OCI-LY7 (cell line): ENCODE data around the gene MAMSTR. TPM values are rescaled to one million over a fixed set of nuclear protein-coding genes. Genes with fewer than 3 reads are reported as not detected.

Experiments
- BruUV-seq: library from RNA; stranded (reverse); fragments of 400-500 nt; replicated peaks from 2 replicates; lab custom pipeline; 2021; lab: Mats Ljungman, UMichigan
- CTCF ChIA-PET: fragments of 300-600 bp; sonication (Branson Sonifier 250); formaldehyde crosslinking; loops from one replicate; lab custom pipeline; 2022; ENCODE audit warnings: antibody characterized with exemption; ENCODE audit not compliant: unreplicated experiment; lab: Charles Lee
- POLR2A ChIA-PET: fragments of 300-600 bp; sonication (Branson Sonifier 250); formaldehyde crosslinking; loops from one replicate; lab custom pipeline; 2022; ENCODE audit warnings: antibody characterized with exemption; lab: Charles Lee
- DNase-seq: peaks from one replicate; pipeline ENCODE4 v3.0.0-alpha.2; 2015; ENCODE audit warnings: low spot score
- H2AFZ ChIP-seq: fragments of 200-600 bp; sonication (generic), shearing (Covaris generic); 2 replicates; pipeline ENCODE4 v1.6.1; 2014; ENCODE audit warnings: mild to moderate bottlenecking, antibody characterized with exemption, low read length, moderate library complexity
- H3K27ac ChIP-seq: fragments of 200-600 bp; sonication (generic); 2 replicates; pipeline ENCODE4 v1.5.1; 2014; ENCODE audit warnings: mixed run types, low read depth, mild to moderate bottlenecking, moderate library complexity, low read length, inconsistent platforms; ENCODE audit not compliant: poor library complexity, severe bottlenecking
- H3K36me3 ChIP-seq: fragments of 200-600 bp; sonication (generic); 2 replicates; pipeline ENCODE4 v1.6.1; 2014; ENCODE audit warnings: mild to moderate bottlenecking, antibody characterized with exemption, low read length, moderate library complexity, mixed read lengths; ENCODE audit not compliant: insufficient read depth
- H3K4me1 ChIP-seq: fragments of 200-600 bp; sonication (generic); 2 replicates; pipeline ENCODE4 v1.5.1; 2014; ENCODE audit warnings: mild to moderate bottlenecking, low read length; ENCODE audit not compliant: insufficient read depth, poor library complexity, severe bottlenecking
- H3K4me2 ChIP-seq: fragments of 200-600 bp; sonication (generic); 2 replicates; pipeline ENCODE4 v1.6.1; 2014; ENCODE audit warnings: mild to moderate bottlenecking, low read length
- H3K4me3 ChIP-seq: fragments of 200-600 bp; sonication (generic); 2 replicates; pipeline ENCODE4 v1.5.1; 2014; ENCODE audit warnings: mild to moderate bottlenecking, low read depth, low read length; ENCODE audit not compliant: poor library complexity, severe bottlenecking
- H3K79me2 ChIP-seq: fragments of 200-600 bp; sonication (generic); 2 replicates; pipeline ENCODE4 v1.6.1; 2016; ENCODE audit warnings: low read depth, mild to moderate bottlenecking, low read length, moderate library complexity, mixed read lengths; ENCODE audit not compliant: insufficient read depth
- H3K9me2 ChIP-seq: fragments of 200-600 bp; sonication (generic); 2 replicates; pipeline ENCODE4 v1.6.1; 2016; ENCODE audit warnings: mild to moderate bottlenecking, low read length, mixed read lengths; ENCODE audit not compliant: insufficient read depth
- H3K9me3 ChIP-seq: fragments of 200-600 bp; sonication (generic); 2 replicates; pipeline ENCODE4 v1.6.1; 2014; ENCODE audit warnings: mild to moderate bottlenecking, mixed run types, low read length, mixed read lengths
- H4K20me1 ChIP-seq: fragments of 200-600 bp; sonication (generic); 2 replicates; pipeline ENCODE4 v1.6.1; 2014; ENCODE audit warnings: mild to moderate bottlenecking, antibody characterized with exemption, low read length, moderate library complexity, mixed read lengths; ENCODE audit not compliant: insufficient read depth
- EZH2phosphoT487 ChIP-seq: fragments of 200-600 bp; sonication (generic); IDR thresholded peaks from 2 replicates; pipeline ENCODE4 v1.6.1; 2018; ENCODE audit warnings: low read depth, borderline replicate concordance, mild to moderate bottlenecking, mixed run types, antibody characterized with exemption, low read length, moderate library complexity, mixed read lengths
- intact Hi-C: fragments of 100-400 bp; cut with micrococcal nuclease; formaldehyde crosslinking; loops from one replicate; pipeline ENCODE4 v1.10.0; 2022; ENCODE audit not compliant: unreplicated experiment
- total RNA-seq, 2 experiments: library from RNA; depleted of rRNA in 1 of 2; stranded (reverse); fragments of >200 nt in 1 of 2; shearing (Covaris generic) in 1 of 2; gene quantifications; 2 replicates each; pipeline ENCODE4 v1.2.3, GENCODE V29; 2014 to 2022
- TF ChIP-seq, protein P1 (sequence below): fragments of 200-600 bp; sonication (generic); conservative IDR thresholded peaks from 2 replicates; pipeline ENCODE4 v1.5.1; 2014; ENCODE audit warnings: mild to moderate bottlenecking, antibody characterized with exemption, low read length, moderate library complexity, mixed read lengths

The MAMSTR gene
- total RNA-seq, 2 experiments from 2014 or later: 1.2 TPM

GRCh38 chr19:48731452-48731851 is 11.9 kb upstream of the MAMSTR start:
- BruUV-seq: no TSS peak
- no peak overlapping the region for H2AFZ ChIP-seq
- no peak for DNase-seq
- intact Hi-C loops: no loop called here
- no peak overlapping the region for H3K4me3 ChIP-seq
- CTCF ChIA-PET: no interaction called here
- POLR2A ChIA-PET: no interaction called here
- TF ChIP-seq EZH2phosphoT487: no peak
- TF ChIP-seq, protein P1, sequence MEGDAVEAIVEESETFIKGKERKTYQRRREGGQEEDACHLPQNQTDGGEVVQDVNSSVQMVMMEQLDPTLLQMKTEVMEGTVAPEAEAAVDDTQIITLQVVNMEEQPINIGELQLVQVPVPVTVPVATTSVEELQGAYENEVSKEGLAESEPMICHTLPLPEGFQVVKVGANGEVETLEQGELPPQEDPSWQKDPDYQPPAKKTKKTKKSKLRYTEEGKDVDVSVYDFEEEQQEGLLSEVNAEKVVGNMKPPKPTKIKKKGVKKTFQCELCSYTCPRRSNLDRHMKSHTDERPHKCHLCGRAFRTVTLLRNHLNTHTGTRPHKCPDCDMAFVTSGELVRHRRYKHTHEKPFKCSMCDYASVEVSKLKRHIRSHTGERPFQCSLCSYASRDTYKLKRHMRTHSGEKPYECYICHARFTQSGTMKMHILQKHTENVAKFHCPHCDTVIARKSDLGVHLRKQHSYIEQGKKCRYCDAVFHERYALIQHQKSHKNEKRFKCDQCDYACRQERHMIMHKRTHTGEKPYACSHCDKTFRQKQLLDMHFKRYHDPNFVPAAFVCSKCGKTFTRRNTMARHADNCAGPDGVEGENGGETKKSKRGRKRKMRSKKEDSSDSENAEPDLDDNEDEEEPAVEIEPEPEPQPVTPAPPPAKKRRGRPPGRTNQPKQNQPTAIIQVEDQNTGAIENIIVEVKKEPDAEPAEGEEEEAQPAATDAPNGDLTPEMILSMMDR: no peak
- no peaks in the 10 kb centered on the region for H3K9me3 ChIP-seq
- no peaks in the 10 kb centered on the region for H3K9me2 ChIP-seq
- no peak overlapping the region for H3K4me2 ChIP-seq
- H4K20me1 ChIP-seq: no peaks in the 10 kb centered on the region
- no peak overlapping the region for H3K27ac ChIP-seq
- H3K36me3 ChIP-seq: no peaks in the 10 kb centered on the region
- no peaks in the 10 kb centered on the region for H3K79me2 ChIP-seq
- peaks cover 6% of the 10 kb centered on the region for H3K4me1 ChIP-seq

- POLR2A ChIA-PET: no interaction called here
- Histone ChIP-seq H3K4me1 (peaks cover 22% of the 10 kb centered on the region), H3K27ac (no peak overlapping the region), H3K4me2 (no peak overlapping the region), H3K79me2 (no peaks in the 10 kb centered on the region), H3K9me2 (no peaks in the 10 kb centered on the region), H3K36me3 (no peaks in the 10 kb centered on the region), H3K9me3 (no peaks in the 10 kb centered on the region; the same call in 1 of the 2 replicates), H3K4me3 (no peak overlapping the region), H2AFZ (no peak overlapping the region), H4K20me1 (no peaks in the 10 kb centered on the region)
- TF ChIP-seq, protein P1: no peak
- no peak for TF ChIP-seq EZH2phosphoT487
- BruUV-seq: no TSS peak
- DNase-seq: no peak
- CTCF ChIA-PET: no interaction called here
- intact Hi-C loops: no loop called here
Observed at GRCh38 chr19:48728911-48729664, 9.6 kb upstream of the MAMSTR start.

- Histone ChIP-seq H3K4me1 (peaks cover 22% of the 10 kb centered on the region), H3K4me2 (peak overlapping the region; percentile 29), H3K9me2 (no peaks in the 10 kb centered on the region), H3K4me3 (peak overlapping the region; percentile 28), H3K9me3 (no peaks in the 10 kb centered on the region; the same call in 1 of the 2 replicates), H4K20me1 (no peaks in the 10 kb centered on the region), H3K27ac (peak overlapping the region; percentile 22), H3K79me2 (no peaks in the 10 kb centered on the region), H2AFZ (peak overlapping the region; percentile 92), H3K36me3 (no peaks in the 10 kb centered on the region)
- ChIA-PET POLR2A (interaction anchor here (1.0 to 1.3 kb wide), 2 partner anchors 10 to 16 kb away, joined by 3 to 6 read pairs; no protein-coding TSS in a partner anchor), CTCF (no interaction called here)
- no TSS peak for BruUV-seq
- TF ChIP-seq, protein P1: no peak
- no peak for TF ChIP-seq EZH2phosphoT487
- DNase-seq: peak; percentile 83
- intact Hi-C loops: no loop called here
Observed at GRCh38 chr19:48726556-48726955, 7.0 kb upstream of the MAMSTR start.
